Hematopoietic multipotent progenitor cell treated with erythropoietin and hydrocortisone succinate and interleukin-3 and kit ligand, for 15 days (in vitro differentiated cells): ENCODE measurements around the gene EGFR.

ENCODE experiments used
- DNase-seq: peaks from one replicate; pipeline ENCODE4 v3.0.0-alpha.2; 2015; ENCODE audit warnings: low spot score

Gene EGFR

GRCh38 chr7:55172161-55172560, 153.3 kb downstream of the EGFR start:
- no peak for DNase-seq

GRCh38 chr7:55172881-55173609, 154.2 kb downstream of the EGFR start:
- DNase-seq = no peak

- DNase-seq = no peak
These were observed 154.9 kb downstream of the EGFR start for GRCh38 chr7:55173671-55174070.

GRCh38 chr7:55174456-55174855, 155.6 kb downstream of the EGFR start:
- DNase-seq = no peak

GRCh38 chr7:55174856-55175255, 156.0 kb downstream of the EGFR start:
- no peak for DNase-seq

- no peak for DNase-seq
These were observed 158.3 kb downstream of the EGFR start for GRCh38 chr7:55177068-55177530.

- no peak for DNase-seq
These were observed 158.9 kb downstream of the EGFR start for GRCh38 chr7:55177589-55178261.

- no peak for DNase-seq
These were observed 159.6 kb downstream of the EGFR start for GRCh38 chr7:55178292-55178862.

GRCh38 chr7:55178863-55179773, 160.3 kb downstream of the EGFR start:
- no peak for DNase-seq

GRCh38 chr7:55179931-55180682, 161.3 kb downstream of the EGFR start:
- DNase-seq = no peak

GRCh38 chr7:55180963-55181542, 162.2 kb downstream of the EGFR start:
- no peak for DNase-seq

- no peak for DNase-seq
These were observed 162.9 kb downstream of the EGFR start for GRCh38 chr7:55181762-55182161.

- no peak for DNase-seq
These were observed 165.1 kb downstream of the EGFR start for GRCh38 chr7:55183897-55184296.

- no peak for DNase-seq
These were observed 166.5 kb downstream of the EGFR start for GRCh38 chr7:55185321-55185802.

GRCh38 chr7:55185941-55186609, 167.3 kb downstream of the EGFR start:
- DNase-seq = no peak

GRCh38 chr7:55187701-55188491, 169.1 kb downstream of the EGFR start:
- no peak for DNase-seq

GRCh38 chr7:55188590-55189138, 169.8 kb downstream of the EGFR start:
- DNase-seq = no peak

GRCh38 chr7:55189146-55189766, 170.4 kb downstream of the EGFR start:
- no peak for DNase-seq
